OCI-LY3 (cell line): Measurements from ENCODE around the gene RSPH1.

ENCODE experiments used
- CTCF ChIP-seq: fragments of 200-600, 300-600 bp; sonication (generic); IDR thresholded peaks from 2 replicates; pipeline ENCODE4 v1.5.1; 2014; ENCODE audit warnings: antibody characterized with exemption, low read length, low read depth
- EZH2phosphoT487 ChIP-seq: fragments of 200-600 bp; shearing (Covaris generic); IDR thresholded peaks from 2 replicates; pipeline ENCODE4 v1.6.1; 2018; ENCODE audit warnings: antibody characterized with exemption, mixed run types, low read depth

- no peak for TF ChIP-seq CTCF
- no peak for TF ChIP-seq EZH2phosphoT487
Measured at GRCh38 chr21:42545317-42545716, 49.3 kb upstream of the RSPH1 start.
